ENCODE results near the gene ETFA.

The ETFA gene

GRCh38 chr15:76325704-76326103, 14.4 kb upstream of the ETFA start:
- Histone ChIP-seq H3K36me3 (ENCODE audit: control insufficient read depth in 2 of 2, insufficient read depth in 1 of 2, low read length in 2 of 2) (no peaks in the 10 kb centered on the region), H3K27ac (ENCODE audit: extremely low read depth, low read depth, low read length) (no peak overlapping the region), H3K9me3 (ENCODE audit: control insufficient read depth, insufficient read depth, low read depth, low read length) (no peaks in the 10 kb centered on the region), H3K4me3 (ENCODE audit: low read depth, low read length) (no peak overlapping the region), H3K4me1 (ENCODE audit: control insufficient read depth, insufficient read depth, low read length) (peaks cover 30% of the 10 kb centered on the region)
- ChIA-PET CTCF (interaction anchor here (0.6 to 1.3 kb wide), 5 partner anchors 11 to 542 kb away, joined by 3 to 5 read pairs (median 3); partner anchors contain the start of gene ISL2), POLR2A (interaction anchor here (0.6 to 3.4 kb wide), 2 partner anchors 11 to 198 kb away, joined by 7 to 20 read pairs; partner anchors contain the start of gene ISL2)
- TF ChIP-seq YY2 (tag by site-specific recombination; IDR thresholded peaks at IDR 0.05) (no peak), ZNF10 (tag by site-specific recombination; IDR thresholded peaks at IDR 0.05) (peak; percentile 100)

- no peak overlapping the region for H3K4me3 ChIP-seq (ENCODE audit: low read depth, low read length)
- H3K9me3 ChIP-seq (ENCODE audit: control insufficient read depth, insufficient read depth, low read depth, low read length), result no peaks in the 10 kb centered on the region
- no peaks in the 10 kb centered on the region for H3K36me3 ChIP-seq (ENCODE audit: control insufficient read depth in 2 of 2, insufficient read depth in 1 of 2, low read length in 2 of 2)
- peak; percentile 32; the same call in 1 of the 2 replicates for TF ChIP-seq EGR2 (tag by site-specific recombination; IDR thresholded peaks at IDR 0.05; ENCODE audit: low read depth)
- TF ChIP-seq ZNF391 (tag by site-specific recombination; IDR thresholded peaks at IDR 0.05; ENCODE audit: borderline replicate concordance, low read depth), result no peak
- 0 out of 2 replicates have a peak, but pooled peaks have one; percentile 21 for TF ChIP-seq ZBTB44 (tag by site-specific recombination; IDR thresholded peaks at IDR 0.05)
- no peak for TF ChIP-seq TCF7L2 (IDR thresholded peaks at IDR 0.05; ENCODE audit: borderline replicate concordance, low read depth, low read length)
- no peak for TF ChIP-seq TRIM28 (IDR thresholded peaks at IDR 0.05; ENCODE audit: borderline replicate concordance, low read length)
- no peak for TF ChIP-seq ZNF280D (tag by site-specific recombination; IDR thresholded peaks at IDR 0.05)
- no peak for TF ChIP-seq ZNF707 (tag by site-specific recombination; IDR thresholded peaks at IDR 0.05)
- peak; percentile 77 for TF ChIP-seq ZFHX2 (tag by site-specific recombination; conservative IDR thresholded peaks at IDR 0.05)
- TF ChIP-seq PRDM6 (tag by site-specific recombination; IDR thresholded peaks at IDR 0.05), result peak; percentile 35; the same call in 1 of the 2 replicates
- no peak for TF ChIP-seq ZNF623 (tag by site-specific recombination; IDR thresholded peaks at IDR 0.05)
- no peak for TF ChIP-seq ZNF175 (tag by site-specific recombination; IDR thresholded peaks at IDR 0.05)
- no peak for TF ChIP-seq SCRT2 (tag by site-specific recombination; IDR thresholded peaks at IDR 0.05)
- TF ChIP-seq SETDB1 (IDR thresholded peaks at IDR 0.05; ENCODE audit: insufficient read length, low read length), result no peak
- TF ChIP-seq ZNF10 (tag by site-specific recombination; IDR thresholded peaks at IDR 0.05), result no peak
- 0 out of 2 replicates have a peak, but pooled peaks have one; percentile 36 for TF ChIP-seq ZBTB17 (tag by site-specific recombination; IDR thresholded peaks at IDR 0.05)
- TF ChIP-seq ZNF560 (tag by site-specific recombination; IDR thresholded peaks at IDR 0.05; ENCODE audit: borderline replicate concordance), result no peak
- ChIA-PET POLR2A (interaction anchor here (0.8 to 2.8 kb wide), 4 partner anchors 11 to 22 kb away, joined by 3 to 25 read pairs (median 8); partner anchors contain the start of genes ETFA and ISL2), CTCF (interaction anchor here (0.6 to 1.2 kb wide), 4 partner anchors 10 to 134 kb away, joined by 3 to 6 read pairs (median 3); partner anchors contain the start of gene ISL2)
- no peak overlapping the region for H3K27ac ChIP-seq (ENCODE audit: extremely low read depth, low read depth, low read length)
- peaks cover 30% of the 10 kb centered on the region for H3K4me1 ChIP-seq (ENCODE audit: control insufficient read depth, insufficient read depth, low read length)
Measured at GRCh38 chr15:76324066-76324465, 12.8 kb upstream of the ETFA start.

Measured in HEK293 (cell line).